ENCODE measurements around the gene ATP2A1. TPM values are rescaled to one million over a fixed set of nuclear protein-coding genes. Genes with fewer than 3 reads are reported as not detected.
"Not testable (repeated sequence)": the region's sequence is repeated elsewhere in the genome, so short reads cannot be mapped to it uniquely, and the experiment has no call there.

ATP2A1 gene
- total and polyA plus RNA-seq, 8 donors: 0.12 to 21.7 (median 1.1) TPM; not detected in 2

DNA sequence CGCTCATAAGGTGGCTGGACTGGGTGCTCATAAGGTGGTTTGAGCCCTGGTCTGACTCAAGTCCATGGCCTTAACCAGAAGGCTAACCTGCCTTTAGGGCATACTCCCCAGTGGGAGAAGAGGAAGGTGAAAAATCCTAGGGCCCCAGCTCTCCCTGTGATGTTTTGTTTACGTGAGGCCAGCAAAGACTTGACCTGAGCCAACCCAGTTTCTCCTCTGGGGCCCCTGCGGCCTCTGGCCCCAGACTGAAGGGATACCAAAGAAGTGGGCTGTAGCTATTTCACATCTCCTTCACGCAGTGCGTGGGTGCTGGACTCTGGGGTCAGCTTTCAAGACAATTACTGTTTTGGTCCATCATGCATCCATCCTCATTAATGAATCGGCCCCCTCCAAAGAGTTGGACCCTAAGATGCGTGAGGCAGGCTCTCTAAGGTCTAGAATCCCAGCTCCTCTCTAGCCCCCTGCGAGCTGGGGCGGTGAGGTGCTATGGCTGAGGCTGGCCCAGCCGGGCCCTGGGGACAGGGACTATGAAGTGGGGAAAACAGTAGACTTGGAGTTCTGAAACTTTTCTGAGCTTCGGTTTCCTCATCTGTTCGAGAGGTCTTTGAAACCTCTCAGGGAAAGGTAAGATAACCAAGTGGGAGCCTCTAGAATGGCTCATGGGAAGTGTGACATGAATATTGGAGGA is 13.1 kb upstream of the ATP2A1 start:
- DNase-seq: no peak
- H3K27ac ChIP-seq: peak overlapping the region in 1 of 5 donors; percentile 94
- H3K4me3 ChIP-seq: peak overlapping the region in 3 of 4 donors; percentile 84 to 86 (median 86)
- no peak for TF ChIP-seq POLR2A (IDR thresholded peaks at IDR 0.05)
- TF ChIP-seq, protein P1, sequence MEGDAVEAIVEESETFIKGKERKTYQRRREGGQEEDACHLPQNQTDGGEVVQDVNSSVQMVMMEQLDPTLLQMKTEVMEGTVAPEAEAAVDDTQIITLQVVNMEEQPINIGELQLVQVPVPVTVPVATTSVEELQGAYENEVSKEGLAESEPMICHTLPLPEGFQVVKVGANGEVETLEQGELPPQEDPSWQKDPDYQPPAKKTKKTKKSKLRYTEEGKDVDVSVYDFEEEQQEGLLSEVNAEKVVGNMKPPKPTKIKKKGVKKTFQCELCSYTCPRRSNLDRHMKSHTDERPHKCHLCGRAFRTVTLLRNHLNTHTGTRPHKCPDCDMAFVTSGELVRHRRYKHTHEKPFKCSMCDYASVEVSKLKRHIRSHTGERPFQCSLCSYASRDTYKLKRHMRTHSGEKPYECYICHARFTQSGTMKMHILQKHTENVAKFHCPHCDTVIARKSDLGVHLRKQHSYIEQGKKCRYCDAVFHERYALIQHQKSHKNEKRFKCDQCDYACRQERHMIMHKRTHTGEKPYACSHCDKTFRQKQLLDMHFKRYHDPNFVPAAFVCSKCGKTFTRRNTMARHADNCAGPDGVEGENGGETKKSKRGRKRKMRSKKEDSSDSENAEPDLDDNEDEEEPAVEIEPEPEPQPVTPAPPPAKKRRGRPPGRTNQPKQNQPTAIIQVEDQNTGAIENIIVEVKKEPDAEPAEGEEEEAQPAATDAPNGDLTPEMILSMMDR (IDR thresholded peaks at IDR 0.05): no peak
- no peak for TF ChIP-seq EP300 (IDR thresholded peaks at IDR 0.05)
- TF ChIP-seq POLR2AphosphoS5 (IDR thresholded peaks at IDR 0.05): no peak
- peaks cover 30 to 45% (median 42%) of the 10 kb centered on the region in 4 donors for H3K36me3 ChIP-seq
- peaks cover 20 to 38% (median 31%) of the 10 kb centered on the region in 4 donors for H3K4me1 ChIP-seq
- intact Hi-C loops (cut with DNase I; ENCODE audit: low total_unique reads): loop anchor here (10.0 kb wide), 1 partner anchor 50 kb away; no protein-coding TSS in a partner anchor
- 79 to 82% (median 80%) methylated on average over 12 of the region's 12 CpGs for WGBS, 5 donors
- H3K9me3 ChIP-seq: no peaks in the 10 kb centered on the region
- H3K27me3 ChIP-seq: no peaks in the 10 kb centered on the region

DNA sequence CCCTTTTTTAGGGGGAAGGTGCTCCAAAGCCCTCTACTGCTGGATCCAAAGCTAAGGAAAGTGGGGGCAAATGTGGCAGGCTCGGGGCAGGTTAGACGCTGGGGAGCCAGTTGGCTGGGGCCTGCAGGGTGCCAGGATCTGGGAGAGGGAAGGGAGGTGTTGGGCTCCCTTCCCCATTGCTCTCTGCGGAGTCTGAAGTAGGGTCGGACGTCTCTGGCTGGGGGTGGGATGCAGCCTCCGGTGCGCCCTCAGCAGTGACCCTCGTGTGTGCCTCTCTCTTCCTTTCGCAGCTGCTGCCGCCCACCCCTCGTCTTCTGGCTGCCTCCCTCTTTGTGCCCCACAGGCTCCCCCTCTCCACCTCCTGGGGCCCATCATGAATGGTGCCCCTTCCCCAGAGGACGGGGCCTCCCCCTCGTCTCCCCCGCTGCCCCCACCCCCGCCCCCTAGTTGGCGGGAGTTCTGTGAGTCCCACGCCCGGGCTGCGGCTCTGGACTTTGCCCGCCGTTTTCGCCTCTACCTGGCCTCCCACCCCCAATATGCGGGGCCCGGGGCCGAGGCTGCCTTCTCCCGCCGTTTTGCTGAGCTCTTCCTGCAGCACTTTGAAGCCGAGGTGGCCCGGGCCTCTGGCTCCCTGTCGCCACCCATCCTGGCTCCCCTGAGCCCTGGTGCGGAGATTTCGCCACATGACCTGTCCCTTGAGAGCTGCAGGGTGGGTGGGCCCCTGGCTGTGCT is 12.4 kb upstream of the ATP2A1 start:
- no peak for TF ChIP-seq EP300 (IDR thresholded peaks at IDR 0.05)
- TF ChIP-seq, protein P1 (IDR thresholded peaks at IDR 0.05): no peak
- TF ChIP-seq POLR2AphosphoS5 (IDR thresholded peaks at IDR 0.05): no peak
- no peak for TF ChIP-seq POLR2A (IDR thresholded peaks at IDR 0.05)
- H3K27ac ChIP-seq: no peak overlapping the region
- H3K4me1 ChIP-seq: peaks cover 20 to 38% (median 31%) of the 10 kb centered on the region in 4 donors
- no peak for DNase-seq
- no peaks in the 10 kb centered on the region for H3K9me3 ChIP-seq
- H3K4me3 ChIP-seq: no peak overlapping the region
- 53 to 73% (median 64%) methylated on average over 27 to 32 of the region's 32 CpGs for WGBS, 5 donors
- intact Hi-C loops (cut with DNase I; ENCODE audit: low total_unique reads): loop anchor here (10.0 kb wide), 1 partner anchor 49 kb away; no protein-coding TSS in a partner anchor
- H3K27me3 ChIP-seq: no peaks in the 10 kb centered on the region
- H3K36me3 ChIP-seq: peaks cover 35 to 52% (median 49%) of the 10 kb centered on the region in 4 donors

DNA sequence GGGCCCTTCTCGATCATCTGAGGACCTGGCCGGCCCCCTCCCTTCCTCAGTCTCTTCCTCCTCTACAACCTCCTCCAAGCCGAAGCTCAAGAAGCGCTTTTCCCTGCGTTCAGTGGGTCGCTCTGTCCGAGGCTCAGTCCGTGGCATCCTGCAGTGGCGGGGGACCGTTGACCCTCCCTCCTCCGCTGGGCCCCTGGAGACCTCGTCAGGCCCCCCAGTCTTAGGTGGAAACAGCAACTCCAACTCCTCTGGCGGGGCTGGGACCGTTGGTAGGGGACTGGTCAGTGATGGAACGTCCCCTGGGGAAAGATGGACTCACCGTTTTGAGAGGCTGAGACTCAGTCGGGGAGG is 11.9 kb upstream of the ATP2A1 start:
- intact Hi-C loops (cut with DNase I; ENCODE audit: low total_unique reads): loop anchor here (10.0 kb wide), 1 partner anchor 48 kb away; no protein-coding TSS in a partner anchor
- no peak for DNase-seq
- no peaks in the 10 kb centered on the region for H3K9me3 ChIP-seq
- no peak overlapping the region for H3K27ac ChIP-seq
- peaks cover 20 to 38% (median 31%) of the 10 kb centered on the region in 4 donors for H3K4me1 ChIP-seq
- H3K27me3 ChIP-seq: no peaks in the 10 kb centered on the region
- no peak overlapping the region for H3K4me3 ChIP-seq
- peaks cover 40 to 57% (median 55%) of the 10 kb centered on the region in 4 donors for H3K36me3 ChIP-seq
- TF ChIP-seq POLR2A (IDR thresholded peaks at IDR 0.05) (no peak), EP300 (IDR thresholded peaks at IDR 0.05) (no peak), POLR2AphosphoS5 (IDR thresholded peaks at IDR 0.05) (no peak)
- TF ChIP-seq, protein P1 (IDR thresholded peaks at IDR 0.05): no peak
- WGBS, 5 donors: 77 to 84% (median 81%) methylated on average over 16 to 17 of the region's 17 CpGs

DNA sequence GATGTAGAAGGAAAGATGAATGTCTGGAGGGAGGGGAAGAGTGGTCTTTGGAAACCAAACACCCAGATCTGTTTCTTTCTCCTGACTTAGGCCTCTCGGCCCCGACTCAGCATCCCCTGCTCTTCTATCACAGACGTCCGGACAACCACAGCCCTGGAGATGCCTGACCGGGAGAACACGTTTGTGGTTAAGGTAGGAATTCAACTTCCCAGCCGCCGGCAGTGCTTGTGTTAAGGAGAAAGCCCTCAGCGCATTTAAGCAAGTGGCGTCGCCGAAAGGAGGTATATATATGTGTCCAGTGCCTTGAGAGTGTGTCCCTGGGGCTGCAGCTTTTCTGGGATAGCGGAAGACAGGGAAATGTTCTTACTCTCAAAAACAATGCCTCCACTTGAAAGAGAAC is 11.0 kb upstream of the ATP2A1 start:
- WGBS, 5 donors: 80 to 92% (median 85%) methylated on average over 13 of the region's 13 CpGs
- Histone ChIP-seq H3K4me1 (peaks cover 20 to 36% (median 30%) of the 10 kb centered on the region in 4 donors), H3K9me3 (no peaks in the 10 kb centered on the region), H3K4me3 (no peak overlapping the region), H3K27me3 (no peaks in the 10 kb centered on the region), H3K36me3 (peaks cover 48 to 65% (median 63%) of the 10 kb centered on the region in 4 donors), H3K27ac (no peak overlapping the region)
- intact Hi-C loops (cut with DNase I; ENCODE audit: low total_unique reads): loop anchor here (10.0 kb wide), 1 partner anchor 48 kb away; no protein-coding TSS in a partner anchor
- TF ChIP-seq POLR2AphosphoS5 (IDR thresholded peaks at IDR 0.05): no peak
- no peak for TF ChIP-seq EP300 (IDR thresholded peaks at IDR 0.05)
- TF ChIP-seq, protein P1 (IDR thresholded peaks at IDR 0.05): no peak
- no peak for DNase-seq

DNA sequence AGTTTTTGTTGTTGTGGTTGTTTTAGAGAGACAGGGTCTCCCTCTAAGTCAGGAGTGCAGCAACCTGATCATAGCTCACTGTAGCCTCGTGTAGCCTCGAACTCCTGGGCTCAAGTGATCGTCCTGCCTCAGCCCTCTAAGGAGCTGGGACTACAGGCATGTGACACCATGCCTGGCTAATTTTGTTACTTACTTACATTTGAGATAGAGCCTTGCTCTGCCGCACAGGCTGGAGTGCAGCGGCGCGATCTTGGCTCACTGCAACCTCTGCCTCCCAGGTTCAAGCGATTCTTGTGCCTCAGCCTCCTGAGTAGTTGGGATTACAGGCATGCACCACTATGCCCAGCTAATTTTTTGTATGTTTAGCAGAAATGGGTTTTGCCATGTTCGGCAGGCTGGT is 10.6 kb upstream of the ATP2A1 start:
- not testable (repeated sequence) for H3K4me3 ChIP-seq
- intact Hi-C loops (cut with DNase I; ENCODE audit: low total_unique reads): loop anchor here (10.0 kb wide), 1 partner anchor 47 kb away; no protein-coding TSS in a partner anchor
- WGBS, 5 donors: 91 to 96% (median 95%) methylated on average over 9 of the region's 9 CpGs

More for the DNA sequence above, 10.6 kb upstream of the ATP2A1 start:
- H3K27ac ChIP-seq, DNase-seq, H3K9me3 ChIP-seq, H3K27me3 ChIP-seq: not testable (repeated sequence)
- peaks cover 18 to 32% (median 26%) of the 10 kb centered on the region in 4 donors for H3K4me1 ChIP-seq
- peaks cover 52 to 70% (median 67%) of the 10 kb centered on the region in 4 donors for H3K36me3 ChIP-seq
